ENCODE data around the gene FBXO30. TPM values are rescaled to one million over a fixed set of nuclear protein-coding genes. Genes with fewer than 3 reads are reported as not detected.

The FBXO30 gene
- total and polyA plus RNA-seq, 10 of the 15 experiments (the other 5 are each of a cell fraction or from before 2014, with no cell fraction given): 1.7 to 6.9 (median 5.3) TPM

- TF ChIP-seq CBX5 (IDR thresholded peaks at IDR 0.05; ENCODE audit: low read depth) (peak; percentile 41; the same call in 1 of the 2 replicates), HCFC1 (IDR thresholded peaks at IDR 0.05; ENCODE audit: low read length) (no peak), GATAD2B (conservative IDR thresholded peaks at IDR 0.05; ENCODE audit: low read depth) (peak; percentile 94), BRCA1 (IDR thresholded peaks at IDR 0.05; ENCODE audit: low read depth, low read length) (no peak), PML (IDR thresholded peaks at IDR 0.05; ENCODE audit: low read length) (peak; percentile 71; the same call in 1 of the 2 replicates), BCL11A (IDR thresholded peaks at IDR 0.05; ENCODE audit: low read depth, low read length) (no peak), TAF1 (IDR thresholded peaks at IDR 0.05; ENCODE audit: borderline replicate concordance, low read depth, low read length) (peak; percentile 57; the same call in 1 of the 2 replicates), PAX5 (IDR thresholded peaks at IDR 0.05; ENCODE audit: borderline replicate concordance, low read depth, low read length) (no peak), ZBTB40 (IDR thresholded peaks at IDR 0.05; ENCODE audit: borderline replicate concordance) (no peak), KAT2A (conservative IDR thresholded peaks at IDR 0.05; ENCODE audit: control insufficient read depth, low read depth, low read length) (no peak), ZNF207 (IDR thresholded peaks at IDR 0.05; ENCODE audit: borderline replicate concordance) (no peak), ZNF217 (IDR thresholded peaks at IDR 0.05) (peak; percentile 59; the same call in 1 of the 2 replicates), EZH2 (IDR thresholded peaks at IDR 0.05; ENCODE audit: borderline replicate concordance, control insufficient read depth, low read depth, low read length) (no peak), SRF (IDR thresholded peaks at IDR 0.05; ENCODE audit: low read depth in 2 of 2, low read length in 2 of 2) (no peak), HSF1 (IDR thresholded peaks at IDR 0.05; ENCODE audit: low read depth, low read length) (no peak), EGR1 (IDR thresholded peaks at IDR 0.05; ENCODE audit: borderline replicate concordance in 1 of 2, low read depth in 2 of 2, low read length in 2 of 2) (peak; percentile 7 to 89; a peak in 1 of 3 replicates), HDGF (IDR thresholded peaks at IDR 0.05) (no peak), CHD4 (IDR thresholded peaks at IDR 0.05) (no peak), JUNB (IDR thresholded peaks at IDR 0.05) (0 out of 2 replicates have a peak, but pooled peaks have one; percentile 15), PBX3 (IDR thresholded peaks at IDR 0.05; ENCODE audit: insufficient replicate concordance, low read depth, low read length) (peak; percentile 56), NR2F1 (conservative IDR thresholded peaks at IDR 0.05) (peak; percentile 98), CHD2 (IDR thresholded peaks at IDR 0.05; ENCODE audit: borderline replicate concordance, low read depth, low read length) (0 out of 2 replicates have a peak, but pooled peaks have one; percentile 41)
Observed at GRCh38 chr6:145814501-145815308, at the start of gene FBXO30 (continued).
